WERI-Rb-1 (cell line): ENCODE results near the gene TMEM256.

ENCODE experiments used
- DNase-seq: peaks from one replicate; pipeline ENCODE4 v3.0.0-alpha.2; 2020
- H3K27ac ChIP-seq: fragments of 250-450 bp; sonication (Bioruptor Pico); 2 replicates; pipeline ENCODE4 v1.5.1; 2020; ENCODE audit warnings: mild to moderate bottlenecking, moderate library complexity
- H3K27me3 ChIP-seq: fragments of 250-450 bp; sonication (Bioruptor Pico); 2 replicates; pipeline ENCODE4 v1.5.1; 2021; ENCODE audit warnings: mild to moderate bottlenecking, low read depth, moderate library complexity; ENCODE audit not compliant: insufficient read depth, severe bottlenecking
- H3K36me3 ChIP-seq: fragments of 250-450 bp; sonication (Bioruptor Pico); 2 replicates; pipeline ENCODE4 v1.5.1; 2020; ENCODE audit warnings: mild to moderate bottlenecking, moderate library complexity
- H3K4me3 ChIP-seq: 2 replicates; pipeline ENCODE4 v1.5.1; 2011; ENCODE audit warnings: low read depth, mild to moderate bottlenecking, control low read depth, low read length
- H3K9me3 ChIP-seq: fragments of 250-450 bp; sonication (Bioruptor Pico); 2 replicates; pipeline ENCODE4 v1.5.1; 2021; ENCODE audit warnings: mild to moderate bottlenecking, moderate library complexity; ENCODE audit not compliant: severe bottlenecking
- TF ChIP-seq, protein P1 (sequence below): IDR thresholded peaks from 2 replicates; pipeline ENCODE4 v1.5.1; 2011; ENCODE audit warnings: low read depth, mild to moderate bottlenecking, control low read depth, inconsistent platforms, low read length

The TMEM256 gene

GRCh38 chr17:7442142-7442541 lies 38.2 kb upstream of the TMEM256 start:
- Histone ChIP-seq H3K27me3 (peaks cover 7% of the 10 kb centered on the region), H3K9me3 (no peaks in the 10 kb centered on the region), H3K4me3 (no peak overlapping the region), H3K36me3 (no peaks in the 10 kb centered on the region), H3K27ac (no peak overlapping the region)
- no peak for DNase-seq
- TF ChIP-seq, protein P1, sequence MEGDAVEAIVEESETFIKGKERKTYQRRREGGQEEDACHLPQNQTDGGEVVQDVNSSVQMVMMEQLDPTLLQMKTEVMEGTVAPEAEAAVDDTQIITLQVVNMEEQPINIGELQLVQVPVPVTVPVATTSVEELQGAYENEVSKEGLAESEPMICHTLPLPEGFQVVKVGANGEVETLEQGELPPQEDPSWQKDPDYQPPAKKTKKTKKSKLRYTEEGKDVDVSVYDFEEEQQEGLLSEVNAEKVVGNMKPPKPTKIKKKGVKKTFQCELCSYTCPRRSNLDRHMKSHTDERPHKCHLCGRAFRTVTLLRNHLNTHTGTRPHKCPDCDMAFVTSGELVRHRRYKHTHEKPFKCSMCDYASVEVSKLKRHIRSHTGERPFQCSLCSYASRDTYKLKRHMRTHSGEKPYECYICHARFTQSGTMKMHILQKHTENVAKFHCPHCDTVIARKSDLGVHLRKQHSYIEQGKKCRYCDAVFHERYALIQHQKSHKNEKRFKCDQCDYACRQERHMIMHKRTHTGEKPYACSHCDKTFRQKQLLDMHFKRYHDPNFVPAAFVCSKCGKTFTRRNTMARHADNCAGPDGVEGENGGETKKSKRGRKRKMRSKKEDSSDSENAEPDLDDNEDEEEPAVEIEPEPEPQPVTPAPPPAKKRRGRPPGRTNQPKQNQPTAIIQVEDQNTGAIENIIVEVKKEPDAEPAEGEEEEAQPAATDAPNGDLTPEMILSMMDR: no peak

- no peaks in the 10 kb centered on the region for H3K36me3 ChIP-seq
- TF ChIP-seq, protein P1: no peak
- no peak for DNase-seq
- no peak overlapping the region for H3K27ac ChIP-seq
- no peak overlapping the region for H3K4me3 ChIP-seq
- peaks cover 10% of the 10 kb centered on the region for H3K27me3 ChIP-seq
- no peaks in the 10 kb centered on the region for H3K9me3 ChIP-seq
Measured at GRCh38 chr17:7441266-7441665, 37.4 kb upstream of the TMEM256 start.

GRCh38 chr17:7440834-7441195 lies 36.9 kb upstream of the TMEM256 start:
- Histone ChIP-seq H3K9me3 (no peaks in the 10 kb centered on the region), H3K27me3 (peaks cover 12% of the 10 kb centered on the region), H3K27ac (peak overlapping the region; percentile 41), H3K4me3 (peak overlapping the region; percentile 86), H3K36me3 (no peaks in the 10 kb centered on the region)
- DNase-seq: peak; percentile 50
- TF ChIP-seq, protein P1: no peak

DNA sequence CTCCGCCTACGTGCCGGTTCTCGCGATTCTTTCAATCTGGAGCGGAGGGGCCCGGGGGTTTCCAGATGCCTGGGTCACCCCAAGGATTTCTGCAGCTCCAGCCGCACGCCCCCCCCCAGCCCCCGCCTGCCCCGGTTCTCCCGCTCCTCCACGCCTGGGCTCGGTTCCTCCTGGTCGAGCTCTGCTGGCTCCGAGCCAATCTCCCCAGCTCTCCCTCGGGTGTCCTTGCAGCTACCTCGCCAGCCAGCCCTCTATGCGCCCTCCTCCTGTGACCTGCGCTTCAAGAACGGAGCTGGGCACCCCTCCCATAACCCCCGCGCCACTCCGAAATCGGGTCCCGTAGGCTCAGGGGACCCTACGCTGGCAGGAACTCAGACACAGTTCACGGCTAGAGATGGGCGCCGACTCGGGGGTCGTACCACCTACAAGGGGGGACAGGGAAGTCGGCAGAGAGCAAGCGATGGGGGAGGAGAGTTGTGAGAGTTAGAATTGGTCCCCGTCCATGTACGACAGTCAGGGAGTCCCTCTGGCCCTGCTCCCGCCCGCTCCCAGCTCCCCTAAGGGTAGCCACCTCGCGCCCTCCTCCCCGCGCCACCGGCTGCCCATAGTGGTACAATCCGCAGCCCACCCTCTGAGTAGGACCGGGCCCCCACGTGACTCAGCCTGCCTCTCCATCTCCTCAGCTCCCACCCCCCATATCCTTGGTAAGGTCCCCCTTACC lies 36.4 kb upstream of the TMEM256 start:
- no peaks in the 10 kb centered on the region for H3K36me3 ChIP-seq
- peak; percentile 58 for DNase-seq
- H3K9me3 ChIP-seq: no peaks in the 10 kb centered on the region
- TF ChIP-seq, protein P1: no peak
- H3K4me3 ChIP-seq: peak overlapping the region; percentile 86
- peaks cover 12% of the 10 kb centered on the region for H3K27me3 ChIP-seq
- H3K27ac ChIP-seq: peak overlapping the region; percentile 41

GRCh38 chr17:7439462-7440112 lies 35.7 kb upstream of the TMEM256 start, which contains the start of gene FGF11:
FGF11 (plus strand) TSS chr17:7439512; CDS start chr17:7439621, 109 bp downstream.
- no peaks in the 10 kb centered on the region for H3K9me3 ChIP-seq
- H3K36me3 ChIP-seq: no peaks in the 10 kb centered on the region
- TF ChIP-seq, protein P1: no peak
- peaks cover 12% of the 10 kb centered on the region for H3K27me3 ChIP-seq
- DNase-seq: no peak
- peak within 1 kb of the TSS; percentile 86 for H3K4me3 ChIP-seq
- peak within 1 kb of the TSS; percentile 41 for H3K27ac ChIP-seq
